T-helper 1 cell (primary cell): ENCODE data around the gene DENND1A.
"Not testable (repeated sequence)": the region's sequence is repeated elsewhere in the genome, so short reads cannot be mapped to it uniquely, and the experiment has no call there.

ENCODE experiments used
- DNase-seq, 5 donors: peaks; one replicate each; pipeline ENCODE4 v3.0.0-alpha.2; 2012 to 2020
- total RNA-seq, 4 donors: gene quantifications; one replicate each; lab custom pipeline; 2026; lab: John Stamatoyannopoulos, UW

Gene DENND1A
- total RNA-seq, result 21.1 to 29.4 (median 26.0) reads per million in 4 donors

- peak; percentile 75 to 89 (median 80) for DNase-seq
These were observed at the start of gene DENND1A for GRCh38 chr9:123929870-123930831. Gene DENND1A (minus strand): TSS chr9:123930126. CDS start chr9:123929905, 221 bp downstream.

- no peak for DNase-seq
These were observed 49.1 kb upstream of the DENND1A start for GRCh38 chr9:123978981-123979380.

GRCh38 chr9:123976579-123976978 lies 46.7 kb upstream of the DENND1A start:
- not testable (repeated sequence) for DNase-seq

GRCh38 chr9:123975871-123976270 lies 45.9 kb upstream of the DENND1A start:
- DNase-seq, result no peak

GRCh38 chr9:123974471-123974870 lies 44.5 kb upstream of the DENND1A start:
- DNase-seq, result no peak

- DNase-seq, result no peak
These were observed 43.8 kb upstream of the DENND1A start for GRCh38 chr9:123973590-123974223.

GRCh38 chr9:123972618-123973017 lies 42.7 kb upstream of the DENND1A start:
- DNase-seq, result no peak

GRCh38 chr9:123967323-123967722 lies 37.4 kb upstream of the DENND1A start:
- no peak for DNase-seq

- no peak for DNase-seq
These were observed 36.1 kb upstream of the DENND1A start for GRCh38 chr9:123965801-123966686.

GRCh38 chr9:123964761-123965160 lies 34.8 kb upstream of the DENND1A start:
- no peak for DNase-seq

GRCh38 chr9:123960965-123961364 lies 31.0 kb upstream of the DENND1A start:
- DNase-seq, result no peak

GRCh38 chr9:123960366-123960765 lies 30.4 kb upstream of the DENND1A start:
- no peak for DNase-seq

- no peak for DNase-seq
These were observed 29.9 kb upstream of the DENND1A start for GRCh38 chr9:123959787-123960186.

- DNase-seq, result no peak
These were observed 27.8 kb upstream of the DENND1A start for GRCh38 chr9:123957731-123958130.

- DNase-seq, result no peak
These were observed 27.3 kb upstream of the DENND1A start for GRCh38 chr9:123957168-123957721.

- no peak for DNase-seq
These were observed 25.7 kb upstream of the DENND1A start for GRCh38 chr9:123955637-123956036.

GRCh38 chr9:123954518-123955280 lies 24.8 kb upstream of the DENND1A start:
- no peak for DNase-seq

- no peak for DNase-seq
These were observed 22.9 kb upstream of the DENND1A start for GRCh38 chr9:123952641-123953495.

GRCh38 chr9:123948286-123948685 lies 18.4 kb upstream of the DENND1A start:
- DNase-seq, result no peak

- no peak for DNase-seq
These were observed 17.4 kb upstream of the DENND1A start for GRCh38 chr9:123947326-123947725.
